Muscle layer of duodenum (tissue), 2 donors: ENCODE measurements around the gene MSH3.

Experiments used
- H3K27ac ChIP-seq: one replicate; pipeline ENCODE4 v1.7.0; 2013; ENCODE audit warnings: mild to moderate bottlenecking, low read length
- H3K27me3 ChIP-seq: one replicate; pipeline ENCODE4 v1.7.0; 2013; ENCODE audit warnings: low read depth, mild to moderate bottlenecking, control low read depth, low read length
- H3K36me3 ChIP-seq, 2 donors: one replicate each; pipeline ENCODE4 v1.7.0; 2013; ENCODE audit warnings: low read length in 2 of 2, control low read depth in 1 of 2, mild to moderate bottlenecking in 1 of 2; ENCODE audit not compliant: insufficient read depth in 2 of 2, control insufficient read depth in 1 of 2
- H3K4me1 ChIP-seq, 2 donors: one replicate each; pipeline ENCODE4 v1.7.0; 2013; ENCODE audit warnings: low read length in 2 of 2, mild to moderate bottlenecking in 2 of 2, control low read depth in 1 of 2, moderate library complexity in 1 of 2; ENCODE audit not compliant: insufficient read depth in 2 of 2, control insufficient read depth in 1 of 2
- H3K4me3 ChIP-seq, 2 donors: one replicate each; pipeline ENCODE4 v1.7.0; 2013; ENCODE audit warnings: low read length in 2 of 2, low read depth in 1 of 2, mild to moderate bottlenecking in 1 of 2
- H3K9me3 ChIP-seq, 2 donors: one replicate each; pipeline ENCODE4 v1.7.0; 2013; ENCODE audit warnings: low read length in 2 of 2, control low read depth in 1 of 2, mild to moderate bottlenecking in 1 of 2; ENCODE audit not compliant: control insufficient read depth in 1 of 2
- donor health status: healthy.

The MSH3 gene

DNA sequence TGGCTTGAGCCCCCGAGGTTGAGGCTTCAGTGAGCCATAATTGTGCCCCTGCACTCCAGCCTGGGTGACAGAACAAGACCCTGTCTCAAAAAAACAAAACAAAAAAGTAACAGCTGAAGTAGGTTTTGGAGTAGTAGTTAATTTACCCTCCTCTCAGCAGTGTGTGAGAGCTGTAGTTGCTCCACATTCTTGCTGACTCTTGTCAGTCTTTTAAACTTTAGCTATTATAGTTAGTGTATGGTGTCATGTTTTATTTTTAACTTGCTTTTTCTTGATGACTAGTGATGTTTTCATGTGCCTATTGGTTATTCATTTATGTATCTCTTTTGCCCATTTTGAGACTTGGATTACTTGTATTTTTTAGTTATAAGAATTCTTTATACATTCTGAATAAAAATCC is 53.2 kb downstream of the MSH3 start:
- Histone ChIP-seq H3K36me3 (peaks cover 10 to 13% of the 10 kb centered on the region in 2 donors), H3K9me3 (no peaks in the 10 kb centered on the region), H3K27ac (no peak overlapping the region), H3K27me3 (no peaks in the 10 kb centered on the region), H3K4me3 (no peak overlapping the region), H3K4me1 (no peaks in the 10 kb centered on the region)

DNA sequence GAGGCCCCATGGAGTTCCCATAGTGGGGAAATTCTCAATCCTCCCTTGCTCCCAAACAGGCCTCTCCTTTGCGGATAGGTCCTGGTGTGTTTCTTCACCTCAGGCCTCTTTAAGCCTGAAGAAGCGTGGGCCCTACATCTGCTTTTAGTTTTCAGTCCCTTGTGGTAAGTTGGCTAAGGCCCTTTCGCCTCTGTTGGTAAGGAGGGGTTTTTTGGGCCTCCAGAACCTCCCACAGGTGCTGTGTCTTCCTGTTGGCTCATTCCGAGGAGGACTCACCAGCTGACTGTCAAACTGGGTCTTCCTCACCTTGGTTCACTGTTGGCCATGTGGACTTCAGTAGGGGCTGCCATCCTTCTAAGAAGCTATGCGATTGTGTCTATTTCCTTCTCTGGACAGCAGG is 56.8 kb downstream of the MSH3 start:
- no peaks in the 10 kb centered on the region for H3K9me3 ChIP-seq
- H3K36me3 ChIP-seq: peaks cover 4 to 6% of the 10 kb centered on the region in 2 donors
- H3K27ac ChIP-seq: no peak overlapping the region
- no peaks in the 10 kb centered on the region for H3K4me1 ChIP-seq
- H3K27me3 ChIP-seq: no peaks in the 10 kb centered on the region
- no peak overlapping the region for H3K4me3 ChIP-seq

DNA sequence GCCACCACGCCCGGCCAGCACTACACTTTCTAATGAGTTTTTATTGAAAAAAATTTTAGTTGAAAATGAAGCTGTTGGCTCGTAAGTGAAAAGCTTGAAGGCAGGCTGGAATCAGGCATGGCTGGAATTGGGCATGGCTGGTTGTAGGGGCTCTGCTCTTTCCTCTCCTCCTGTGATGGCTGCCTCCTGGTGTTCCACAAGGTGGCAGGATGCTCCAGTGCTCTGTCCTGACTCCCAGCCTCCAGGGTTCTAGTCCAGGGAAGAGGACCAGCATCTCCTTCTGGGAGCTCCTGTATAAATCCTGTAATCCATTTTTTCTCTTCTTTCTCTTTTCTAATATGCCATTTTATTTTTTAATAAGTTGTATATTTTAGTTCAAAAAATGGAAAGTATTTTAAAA is 57.5 kb downstream of the MSH3 start:
- Histone ChIP-seq H3K36me3 (peaks cover 4 to 6% of the 10 kb centered on the region in 2 donors), H3K4me1 (no peaks in the 10 kb centered on the region), H3K9me3 (no peaks in the 10 kb centered on the region), H3K4me3 (no peak overlapping the region), H3K27ac (no peak overlapping the region), H3K27me3 (no peaks in the 10 kb centered on the region)

GRCh38 chr5:80712919-80713318 is 58.5 kb downstream of the MSH3 start:
- Histone ChIP-seq H3K9me3 (no peaks in the 10 kb centered on the region), H3K36me3 (peaks cover 4 to 6% of the 10 kb centered on the region in 2 donors), H3K4me1 (no peaks in the 10 kb centered on the region), H3K27ac (no peak overlapping the region), H3K27me3 (no peaks in the 10 kb centered on the region), H3K4me3 (no peak overlapping the region)

DNA sequence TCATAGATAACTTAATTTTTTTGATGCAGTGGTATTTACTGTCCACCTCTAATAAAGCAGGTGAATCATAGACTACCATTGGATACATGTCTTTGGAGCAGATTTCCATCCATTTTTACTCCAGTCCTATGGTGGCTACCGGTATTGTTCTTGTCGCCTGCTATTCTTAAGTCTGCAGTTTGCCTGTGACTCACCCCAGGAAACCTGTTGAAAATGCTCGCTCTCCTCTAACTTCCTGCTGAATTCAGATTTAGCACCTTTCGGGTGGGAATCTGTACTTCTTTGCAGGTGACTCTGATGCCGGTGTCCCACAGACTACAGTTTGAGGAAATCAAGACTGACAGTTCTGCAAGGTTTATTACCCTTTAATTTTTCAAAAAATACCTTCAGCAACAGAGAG is 59.2 kb downstream of the MSH3 start:
- H3K9me3 ChIP-seq: no peaks in the 10 kb centered on the region
- no peak overlapping the region for H3K27ac ChIP-seq
- peaks cover 4 to 6% of the 10 kb centered on the region in 2 donors for H3K36me3 ChIP-seq
- no peaks in the 10 kb centered on the region for H3K27me3 ChIP-seq
- H3K4me3 ChIP-seq: no peak overlapping the region
- no peaks in the 10 kb centered on the region for H3K4me1 ChIP-seq

DNA sequence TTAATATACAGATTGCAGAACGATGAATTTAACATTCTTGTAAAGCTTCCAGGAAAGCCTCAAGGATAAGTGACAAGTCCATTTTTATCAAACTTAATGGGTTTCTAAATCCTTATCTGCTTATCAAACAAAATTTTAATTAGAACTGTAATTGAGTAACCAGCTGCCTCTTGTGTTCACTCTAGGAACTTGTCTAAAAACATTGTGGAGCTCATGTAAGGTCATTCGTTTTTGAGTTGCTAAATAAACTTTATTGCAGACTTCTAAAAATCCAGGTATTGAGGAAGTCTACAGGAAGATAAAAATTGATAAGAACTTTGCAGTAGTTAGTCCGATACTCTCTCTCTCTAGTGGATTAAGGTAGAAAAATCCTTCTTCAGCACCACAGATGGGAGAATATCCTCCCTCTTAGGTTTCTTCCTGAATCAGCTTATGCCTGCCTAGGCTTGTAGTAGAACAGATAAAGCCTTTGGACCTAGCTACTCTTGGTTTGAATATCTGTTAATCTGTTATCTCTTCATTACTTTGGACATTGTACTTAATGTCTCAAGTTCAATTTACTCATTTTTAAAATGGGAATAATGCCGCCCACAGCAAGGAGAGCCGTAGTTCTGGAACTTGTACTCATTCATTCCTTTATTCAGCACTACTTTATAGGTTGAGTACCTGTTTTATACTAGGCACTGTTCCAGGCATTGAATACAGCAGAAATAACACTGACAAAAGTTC is 60.3 kb downstream of the MSH3 start:
- no peak overlapping the region for H3K27ac ChIP-seq
- H3K4me1 ChIP-seq: no peaks in the 10 kb centered on the region
- H3K36me3 ChIP-seq: peaks cover 6 to 9% of the 10 kb centered on the region in 2 donors
- H3K4me3 ChIP-seq: no peak overlapping the region
- no peaks in the 10 kb centered on the region for H3K27me3 ChIP-seq
- H3K9me3 ChIP-seq: peaks cover 0 to 3% of the 10 kb centered on the region in 2 donors

DNA sequence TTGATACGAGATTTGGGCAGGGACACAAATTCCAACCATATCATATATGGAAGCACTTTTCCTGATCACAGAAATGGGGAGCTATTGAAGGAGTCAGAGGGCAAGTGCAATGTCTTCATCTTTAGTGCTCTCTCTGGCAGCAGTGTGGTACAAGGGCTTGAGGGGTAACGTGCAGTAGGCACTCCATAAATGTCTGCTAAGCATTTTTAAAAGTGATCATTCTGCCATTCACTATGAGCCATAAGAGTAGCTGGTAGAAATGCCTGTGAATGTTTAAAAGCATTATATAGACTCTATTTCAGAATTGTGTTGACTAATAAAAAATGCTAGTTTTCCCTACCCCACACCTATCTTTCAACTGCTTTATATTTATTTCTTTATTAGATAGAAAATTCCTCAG is 61.4 kb downstream of the MSH3 start:
- H3K36me3 ChIP-seq: peaks cover 10 to 20% of the 10 kb centered on the region in 2 donors
- no peaks in the 10 kb centered on the region for H3K27me3 ChIP-seq
- H3K4me1 ChIP-seq: no peaks in the 10 kb centered on the region
- H3K9me3 ChIP-seq: peaks cover 0 to 9% of the 10 kb centered on the region in 2 donors
- H3K4me3 ChIP-seq: no peak overlapping the region
- H3K27ac ChIP-seq: no peak overlapping the region

DNA sequence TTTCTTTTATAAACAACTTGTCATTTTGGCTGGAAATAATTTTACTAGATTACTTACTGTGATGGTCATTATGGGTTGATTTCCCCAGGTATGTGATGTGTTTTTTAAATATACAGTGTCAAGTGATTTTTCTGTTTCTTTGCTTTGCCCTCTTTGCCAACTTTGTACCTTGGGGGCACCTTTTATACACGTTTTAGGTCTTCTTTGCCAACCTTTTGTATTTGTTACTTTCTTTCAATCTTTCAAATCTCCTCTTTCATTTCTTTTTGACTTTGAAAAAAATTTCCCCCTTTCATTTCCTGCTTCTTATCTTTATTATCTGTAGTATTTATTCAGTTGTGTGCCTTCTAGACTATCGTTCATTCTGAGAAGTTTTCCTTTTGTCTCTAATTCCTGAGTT is 65.7 kb downstream of the MSH3 start:
- Histone ChIP-seq H3K4me1 (no peaks in the 10 kb centered on the region), H3K27ac (no peak overlapping the region), H3K9me3 (peaks cover 0 to 9% of the 10 kb centered on the region in 2 donors), H3K27me3 (no peaks in the 10 kb centered on the region), H3K4me3 (no peak overlapping the region), H3K36me3 (peaks cover 6 to 15% of the 10 kb centered on the region in 2 donors)

DNA sequence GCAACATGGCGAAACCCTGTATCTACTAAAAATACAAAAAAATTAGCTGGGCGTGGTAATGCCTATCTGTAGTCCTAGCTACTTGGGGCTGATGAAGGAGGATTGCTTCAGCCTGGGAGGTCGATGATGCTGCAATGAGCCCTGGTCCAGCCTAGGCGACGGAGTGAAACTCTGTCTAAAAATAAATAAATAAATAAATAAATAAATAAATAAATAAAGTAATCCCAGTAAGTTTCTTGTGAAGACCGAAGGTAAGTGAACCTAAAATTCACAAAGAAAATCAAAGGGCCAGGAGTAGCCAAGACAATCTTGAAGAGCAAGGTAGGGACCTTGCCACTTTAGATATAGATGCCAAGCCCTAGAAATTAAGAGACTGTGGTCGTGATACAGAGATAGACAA is 68.5 kb downstream of the MSH3 start:
- Histone ChIP-seq H3K4me3 (no peak overlapping the region), H3K9me3 (peaks cover 0 to 9% of the 10 kb centered on the region in 2 donors), H3K36me3 (peaks cover 10 to 34% of the 10 kb centered on the region in 2 donors), H3K27ac (no peak overlapping the region), H3K27me3 (no peaks in the 10 kb centered on the region), H3K4me1 (no peaks in the 10 kb centered on the region)

GRCh38 chr5:80725446-80725845 is 71.0 kb downstream of the MSH3 start:
- no peaks in the 10 kb centered on the region for H3K9me3 ChIP-seq
- peaks cover 10 to 36% of the 10 kb centered on the region in 2 donors for H3K36me3 ChIP-seq
- H3K4me3 ChIP-seq: no peak overlapping the region
- H3K27ac ChIP-seq: no peak overlapping the region
- no peaks in the 10 kb centered on the region for H3K4me1 ChIP-seq
- no peaks in the 10 kb centered on the region for H3K27me3 ChIP-seq

DNA sequence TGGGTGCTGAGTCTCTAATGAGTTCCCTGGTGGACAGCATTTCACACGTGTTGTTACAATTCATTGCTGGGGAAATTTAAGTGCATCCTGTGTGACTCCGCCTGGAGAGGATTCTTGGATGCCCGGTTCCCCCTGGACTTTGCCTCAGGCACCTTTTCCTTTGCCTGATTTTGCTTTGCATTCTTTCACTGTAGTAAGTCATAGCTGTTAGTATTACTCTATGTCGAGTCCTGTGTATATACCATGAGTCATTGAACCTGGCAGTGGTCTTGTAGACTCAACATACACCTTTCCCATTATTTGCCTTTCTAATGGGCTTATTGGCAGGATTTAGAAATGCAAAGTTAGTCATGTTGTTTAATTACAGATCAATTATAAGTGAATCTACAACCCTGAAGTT is 82.3 kb downstream of the MSH3 start:
- Histone ChIP-seq H3K36me3 (peaks cover 0 to 9% of the 10 kb centered on the region in 2 donors), H3K27ac (no peak overlapping the region), H3K27me3 (no peaks in the 10 kb centered on the region), H3K4me1 (no peaks in the 10 kb centered on the region), H3K9me3 (no peaks in the 10 kb centered on the region), H3K4me3 (no peak overlapping the region)

DNA sequence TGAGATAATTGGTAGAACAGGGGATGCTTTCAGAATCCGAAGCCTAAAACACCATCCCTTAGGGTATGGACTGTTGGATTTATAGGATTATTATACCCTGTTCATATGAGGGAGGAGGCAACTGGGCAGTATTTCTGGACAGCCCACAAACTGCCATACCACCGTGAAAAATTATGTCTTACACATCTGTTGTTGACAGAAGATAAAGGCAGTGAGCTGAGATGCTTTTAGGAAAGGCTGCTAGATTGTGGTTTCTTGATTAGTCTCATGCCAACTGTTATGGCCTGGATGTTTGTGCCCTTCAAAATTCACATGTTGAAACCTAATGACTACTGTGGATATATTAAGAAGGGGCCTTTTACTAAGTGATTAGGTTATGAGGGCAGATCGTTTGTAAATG is 84.0 kb downstream of the MSH3 start:
- no peaks in the 10 kb centered on the region for H3K4me1 ChIP-seq
- H3K36me3 ChIP-seq: peaks cover 4 to 15% of the 10 kb centered on the region in 2 donors
- H3K4me3 ChIP-seq: no peak overlapping the region
- no peak overlapping the region for H3K27ac ChIP-seq
- no peaks in the 10 kb centered on the region for H3K27me3 ChIP-seq
- no peaks in the 10 kb centered on the region for H3K9me3 ChIP-seq
